HEK293 (cell line): ENCODE results near the gene EYA2.

ENCODE experiments used
- CTCF ChIA-PET: fragments of 350-600 bp; formaldehyde crosslinking; extraction: SDS; loops from one replicate; lab custom pipeline; 2021; ENCODE audit warnings: antibody characterized with exemption; lab: Yijun Ruan, JAX
- POLR2A ChIA-PET: fragments of 300-600 bp; formaldehyde crosslinking; extraction: SDS; loops from one replicate; lab custom pipeline; 2020; ENCODE audit warnings: antibody characterized with exemption, inconsistent platforms; lab: Yijun Ruan, JAX
- H3K27ac ChIP-seq: fragments of 200-500 bp; sonication (Bioruptor generic); 2 replicates; pipeline ENCODE4 v1.5.1; 2014; ENCODE audit warnings: low read depth, low read length, control low read depth, inconsistent platforms; ENCODE audit errors: extremely low read depth
- H3K36me3 ChIP-seq, 2 experiments: fragments of 200-500 bp in 1 of 2; sonication (Bioruptor generic) in 1 of 2; 1 replicate in 1 of 2; 2 replicates in 1 of 2; pipeline ENCODE4 v1.5.1; 2014 to 2017; ENCODE audit warnings: inconsistent platforms in 2 of 2, low read length in 2 of 2; ENCODE audit not compliant: control insufficient read depth in 2 of 2, insufficient read depth in 1 of 2
- H3K4me1 ChIP-seq: fragments of 200-500 bp; sonication (Bioruptor generic); 2 replicates; pipeline ENCODE4 v1.5.1; 2014; ENCODE audit warnings: mild to moderate bottlenecking, low read length, inconsistent platforms; ENCODE audit not compliant: control insufficient read depth, insufficient read depth
- H3K4me3 ChIP-seq: 2 replicates; pipeline ENCODE4 v1.5.1; 2011; ENCODE audit warnings: low read depth, mild to moderate bottlenecking, control low read depth, low read length, moderate library complexity
- H3K9me3 ChIP-seq: fragments of 200-500 bp; sonication (Bioruptor generic); 2 replicates; pipeline ENCODE4 v1.5.1; 2014; ENCODE audit warnings: low read depth, low read length, inconsistent platforms; ENCODE audit not compliant: control insufficient read depth, insufficient read depth
- GLI4 ChIP-seq: fragments of 450-650 bp; formaldehyde crosslinking; IDR thresholded peaks from 2 replicates; pipeline ENCODE4 v1.5.1; 2016; ENCODE audit warnings: missing biosample characterization, missing genetic modification characterization
- HOXD13 ChIP-seq: sonication (generic); formaldehyde crosslinking; IDR thresholded peaks from 2 replicates; pipeline ENCODE4 v1.8.0; 2022; ENCODE audit warnings: missing genetic modification reagents, borderline replicate concordance
- KLF16 ChIP-seq: fragments of 450-650 bp; formaldehyde crosslinking; IDR thresholded peaks from 2 replicates; pipeline ENCODE4 v1.5.1; 2017; ENCODE audit warnings: missing biosample characterization, missing genetic modification characterization
- SALL2 ChIP-seq: fragments of 450-650 bp; formaldehyde crosslinking; IDR thresholded peaks from 2 replicates; pipeline ENCODE4 v1.5.0; 2017; ENCODE audit warnings: missing biosample characterization, mild to moderate bottlenecking, missing genetic modification characterization, borderline replicate concordance
- WT1 ChIP-seq: fragments of 450-650 bp; formaldehyde crosslinking; IDR thresholded peaks from 2 replicates; pipeline ENCODE4 v1.5.1; 2016; ENCODE audit warnings: missing biosample characterization, missing genetic modification characterization
- YY2 ChIP-seq: fragments of 450-650 bp; formaldehyde crosslinking; IDR thresholded peaks from 2 replicates; pipeline ENCODE4 v1.5.1; 2016; ENCODE audit warnings: missing biosample characterization, missing genetic modification characterization
- ZBTB48 ChIP-seq: fragments of 450-650 bp; formaldehyde crosslinking; IDR thresholded peaks from 2 replicates; pipeline ENCODE4 v1.5.1; 2016; ENCODE audit warnings: missing biosample characterization, missing genetic modification characterization
- ZNF184 ChIP-seq: fragments of 450-650 bp; IDR thresholded peaks from 2 replicates; pipeline ENCODE4 v1.5.1; 2018; ENCODE audit warnings: missing biosample characterization, mild to moderate bottlenecking, missing genetic modification characterization
- ZNF211 ChIP-seq: fragments of 450-650 bp; formaldehyde crosslinking; IDR thresholded peaks from 2 replicates; pipeline ENCODE4 v1.5.1; 2016; ENCODE audit warnings: low read depth, missing biosample characterization, missing genetic modification characterization
- ZNF214 ChIP-seq: fragments of 450-650 bp; formaldehyde crosslinking; IDR thresholded peaks from 2 replicates; pipeline ENCODE4 v1.5.1; 2017; ENCODE audit warnings: missing biosample characterization, mild to moderate bottlenecking, missing genetic modification characterization, borderline replicate concordance
- ZNF221 ChIP-seq: fragments of 450-650 bp; formaldehyde crosslinking; IDR thresholded peaks from 2 replicates; pipeline ENCODE4 v1.5.1; 2017; ENCODE audit warnings: missing biosample characterization, missing genetic modification characterization, borderline replicate concordance
- ZNF335 ChIP-seq: fragments of 450-650 bp; formaldehyde crosslinking; conservative IDR thresholded peaks from 2 replicates; pipeline ENCODE4 v1.5.1; 2016; ENCODE audit warnings: missing biosample characterization, missing genetic modification characterization
- ZNF341 ChIP-seq: fragments of 450-650 bp; formaldehyde crosslinking; IDR thresholded peaks from 2 replicates; pipeline ENCODE4; 2016; ENCODE audit warnings: low read depth, missing biosample characterization, missing genetic modification characterization
- ZNF366 ChIP-seq: fragments of 450-650 bp; formaldehyde crosslinking; conservative IDR thresholded peaks from 2 replicates; pipeline ENCODE4 v1.5.1; 2016; ENCODE audit warnings: missing biosample characterization, missing genetic modification characterization
- ZNF37A ChIP-seq: fragments of 450-650 bp; IDR thresholded peaks from 2 replicates; pipeline ENCODE4 v1.5.1; 2018; ENCODE audit warnings: missing biosample characterization, missing genetic modification characterization
- ZNF394 ChIP-seq: fragments of 450-650 bp; formaldehyde crosslinking; IDR thresholded peaks from 2 replicates; pipeline ENCODE4 v1.5.1; 2016; ENCODE audit warnings: missing biosample characterization, missing genetic modification characterization, mild to moderate bottlenecking, moderate library complexity, borderline replicate concordance
- ZNF510 ChIP-seq: fragments of 450-650 bp; formaldehyde crosslinking; IDR thresholded peaks from 2 replicates; pipeline ENCODE4 v1.5.1; 2018; ENCODE audit warnings: mild to moderate bottlenecking, missing genetic modification characterization, missing biosample characterization; ENCODE audit not compliant: insufficient replicate concordance
- ZNF549 ChIP-seq: fragments of 450-650 bp; IDR thresholded peaks from 2 replicates; pipeline ENCODE4 v1.5.1; 2018; ENCODE audit warnings: missing biosample characterization, missing genetic modification characterization, mild to moderate bottlenecking, inconsistent platforms, moderate library complexity
- ZNF654 ChIP-seq: fragments of 450-650 bp; formaldehyde crosslinking; IDR thresholded peaks from 2 replicates; pipeline ENCODE4 v1.5.1; 2016; ENCODE audit warnings: low read depth, missing biosample characterization, missing genetic modification characterization
- ZNF768 ChIP-seq: fragments of 450-650 bp; formaldehyde crosslinking; IDR thresholded peaks from 2 replicates; pipeline ENCODE4 v1.5.1; 2018; ENCODE audit warnings: missing biosample characterization, mild to moderate bottlenecking, missing genetic modification characterization
- ZSCAN30 ChIP-seq: fragments of 450-650 bp; IDR thresholded peaks from 2 replicates; pipeline ENCODE4 v1.5.1; 2018; ENCODE audit warnings: missing biosample characterization, mild to moderate bottlenecking, missing genetic modification characterization, moderate library complexity
- TF ChIP-seq, protein P1 (sequence below): fragments of 450-650 bp; formaldehyde crosslinking; IDR thresholded peaks from 2 replicates; pipeline ENCODE4 v1.5.1; 2016; ENCODE audit warnings: missing biosample characterization, missing genetic modification characterization
- TF ChIP-seq, protein P2 (sequence below): fragments of 450-650 bp; formaldehyde crosslinking; IDR thresholded peaks from 2 replicates; pipeline ENCODE4 v1.5.1; 2016; ENCODE audit warnings: missing biosample characterization, missing genetic modification characterization
- TF ChIP-seq, protein P3 (sequence below): fragments of 450-650 bp; formaldehyde crosslinking; IDR thresholded peaks from 2 replicates; pipeline ENCODE4 v1.5.1; 2017; ENCODE audit warnings: missing biosample characterization, missing genetic modification characterization
- TF ChIP-seq, protein P4 (sequence below): fragments of 450-650 bp; formaldehyde crosslinking; IDR thresholded peaks from 2 replicates; pipeline ENCODE4 v1.5.1; 2016; ENCODE audit warnings: missing biosample characterization, missing genetic modification characterization

The EYA2 gene

DNA sequence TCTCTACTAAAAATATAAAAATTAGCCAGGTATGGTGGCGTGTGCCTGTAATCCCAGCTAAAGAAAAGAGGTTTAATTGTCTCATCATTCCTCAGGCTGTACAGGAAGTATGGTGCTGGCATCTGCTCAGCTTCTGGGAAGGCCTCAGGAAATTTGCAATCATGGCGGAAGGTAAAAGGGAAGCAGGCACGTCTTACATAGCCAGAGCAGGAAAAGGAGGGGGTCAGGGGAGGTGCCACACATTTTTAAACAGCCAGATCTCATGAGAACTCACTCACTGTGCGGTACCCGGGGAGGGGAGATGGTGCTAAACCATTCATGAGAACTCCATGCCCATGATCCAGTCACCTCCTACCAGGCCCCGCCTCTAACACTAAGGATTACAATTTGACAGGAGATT lies 191.7 kb downstream of the EYA2 start:
- no peaks in the 10 kb centered on the region for H3K36me3 ChIP-seq
- ChIA-PET POLR2A (no interaction called here), CTCF (no interaction called here)
- no peaks in the 10 kb centered on the region for H3K4me1 ChIP-seq
- TF ChIP-seq ZNF366 (tag by site-specific recombination) (no peak), ZBTB48 (no peak), KLF16 (no peak), ZSCAN30 (tag by site-specific recombination) (no peak), ZNF37A (no peak)
- TF ChIP-seq, protein P1, sequence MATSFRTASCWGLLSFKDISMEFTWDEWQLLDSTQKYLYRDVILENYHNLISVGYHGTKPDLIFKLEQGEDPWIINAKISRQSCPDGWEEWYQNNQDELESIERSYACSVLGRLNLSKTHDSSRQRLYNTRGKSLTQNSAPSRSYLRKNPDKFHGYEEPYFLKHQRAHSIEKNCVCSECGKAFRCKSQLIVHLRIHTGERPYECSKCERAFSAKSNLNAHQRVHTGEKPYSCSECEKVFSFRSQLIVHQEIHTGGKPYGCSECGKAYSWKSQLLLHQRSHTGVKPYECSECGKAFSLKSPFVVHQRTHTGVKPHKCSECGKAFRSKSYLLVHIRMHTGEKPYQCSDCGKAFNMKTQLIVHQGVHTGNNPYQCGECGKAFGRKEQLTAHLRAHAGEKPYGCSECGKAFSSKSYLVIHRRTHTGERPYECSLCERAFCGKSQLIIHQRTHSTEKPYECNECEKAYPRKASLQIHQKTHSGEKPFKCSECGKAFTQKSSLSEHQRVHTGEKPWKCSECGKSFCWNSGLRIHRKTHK (tag by site-specific recombination), result no peak
- no peaks in the 10 kb centered on the region for H3K9me3 ChIP-seq
- H3K4me3 ChIP-seq, result no peak overlapping the region
- no peak overlapping the region for H3K27ac ChIP-seq

DNA sequence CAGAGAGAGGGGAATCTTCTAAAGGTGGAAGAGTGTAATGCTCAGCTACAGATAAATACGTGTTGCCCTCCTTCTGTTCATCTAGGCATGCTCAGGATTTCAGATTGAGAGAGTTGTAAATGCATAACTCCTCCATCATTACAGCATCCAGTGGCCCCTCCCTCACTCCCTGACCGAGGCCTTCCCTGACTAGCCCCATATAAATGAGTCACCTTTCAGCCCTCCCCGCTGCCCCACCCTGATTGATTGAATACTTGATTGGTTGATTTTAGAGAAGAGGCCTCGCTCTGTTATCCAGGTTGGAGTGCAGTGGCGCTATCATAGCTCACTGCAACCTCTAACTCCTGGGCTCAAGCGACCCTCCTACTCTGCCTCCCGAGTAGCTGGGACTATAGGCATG lies 193.7 kb downstream of the EYA2 start:
- POLR2A ChIA-PET, result no interaction called here
- H3K27ac ChIP-seq, result no peak overlapping the region
- H3K4me3 ChIP-seq, result no peak overlapping the region
- TF ChIP-seq WT1, result no peak
- no peak for TF ChIP-seq ZNF221 (tag by site-specific recombination)
- TF ChIP-seq GLI4, result no peak
- TF ChIP-seq ZNF211, result no peak
- TF ChIP-seq, protein P2, sequence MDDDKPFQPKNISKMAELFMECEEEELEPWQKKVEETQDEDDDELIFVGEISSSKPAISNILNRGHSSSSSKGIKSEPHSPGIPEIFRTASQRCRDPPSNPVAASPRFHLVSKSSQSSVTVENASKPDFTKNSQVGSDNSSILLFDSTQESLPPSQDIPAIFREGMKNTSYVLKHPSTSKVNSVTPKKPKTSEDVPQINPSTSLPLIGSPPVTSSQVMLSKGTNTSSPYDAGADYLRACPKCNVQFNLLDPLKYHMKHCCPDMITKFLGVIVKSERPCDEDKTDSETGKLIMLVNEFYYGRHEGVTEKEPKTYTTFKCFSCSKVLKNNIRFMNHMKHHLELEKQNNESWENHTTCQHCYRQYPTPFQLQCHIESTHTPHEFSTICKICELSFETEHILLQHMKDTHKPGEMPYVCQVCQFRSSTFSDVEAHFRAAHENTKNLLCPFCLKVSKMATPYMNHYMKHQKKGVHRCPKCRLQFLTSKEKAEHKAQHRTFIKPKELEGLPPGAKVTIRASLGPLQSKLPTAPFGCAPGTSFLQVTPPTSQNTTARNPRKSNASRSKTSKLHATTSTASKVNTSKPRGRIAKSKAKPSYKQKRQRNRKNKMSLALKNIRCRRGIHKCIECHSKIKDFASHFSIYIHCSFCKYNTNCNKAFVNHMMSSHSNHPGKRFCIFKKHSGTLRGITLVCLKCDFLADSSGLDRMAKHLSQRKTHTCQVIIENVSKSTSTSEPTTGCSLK (tag by site-specific recombination), result no peak
- TF ChIP-seq YY2 (tag by site-specific recombination), result no peak
- TF ChIP-seq, protein P3, sequence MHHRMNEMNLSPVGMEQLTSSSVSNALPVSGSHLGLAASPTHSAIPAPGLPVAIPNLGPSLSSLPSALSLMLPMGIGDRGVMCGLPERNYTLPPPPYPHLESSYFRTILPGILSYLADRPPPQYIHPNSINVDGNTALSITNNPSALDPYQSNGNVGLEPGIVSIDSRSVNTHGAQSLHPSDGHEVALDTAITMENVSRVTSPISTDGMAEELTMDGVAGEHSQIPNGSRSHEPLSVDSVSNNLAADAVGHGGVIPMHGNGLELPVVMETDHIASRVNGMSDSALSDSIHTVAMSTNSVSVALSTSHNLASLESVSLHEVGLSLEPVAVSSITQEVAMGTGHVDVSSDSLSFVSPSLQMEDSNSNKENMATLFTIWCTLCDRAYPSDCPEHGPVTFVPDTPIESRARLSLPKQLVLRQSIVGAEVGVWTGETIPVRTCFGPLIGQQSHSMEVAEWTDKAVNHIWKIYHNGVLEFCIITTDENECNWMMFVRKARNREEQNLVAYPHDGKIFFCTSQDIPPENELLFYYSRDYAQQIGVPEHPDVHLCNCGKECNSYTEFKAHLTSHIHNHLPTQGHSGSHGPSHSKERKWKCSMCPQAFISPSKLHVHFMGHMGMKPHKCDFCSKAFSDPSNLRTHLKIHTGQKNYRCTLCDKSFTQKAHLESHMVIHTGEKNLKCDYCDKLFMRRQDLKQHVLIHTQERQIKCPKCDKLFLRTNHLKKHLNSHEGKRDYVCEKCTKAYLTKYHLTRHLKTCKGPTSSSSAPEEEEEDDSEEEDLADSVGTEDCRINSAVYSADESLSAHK (tag by site-specific recombination), result no peak
- TF ChIP-seq, all 188 proteins: peak for 0
- Histone ChIP-seq H3K4me1 (no peaks in the 10 kb centered on the region), H3K9me3 (no peaks in the 10 kb centered on the region), H3K36me3 (no peaks in the 10 kb centered on the region)
- CTCF ChIA-PET, result interaction anchor here (0.6 kb wide), 1 partner anchor 144 kb away, joined by 7 read pairs; no protein-coding TSS in a partner anchor

DNA sequence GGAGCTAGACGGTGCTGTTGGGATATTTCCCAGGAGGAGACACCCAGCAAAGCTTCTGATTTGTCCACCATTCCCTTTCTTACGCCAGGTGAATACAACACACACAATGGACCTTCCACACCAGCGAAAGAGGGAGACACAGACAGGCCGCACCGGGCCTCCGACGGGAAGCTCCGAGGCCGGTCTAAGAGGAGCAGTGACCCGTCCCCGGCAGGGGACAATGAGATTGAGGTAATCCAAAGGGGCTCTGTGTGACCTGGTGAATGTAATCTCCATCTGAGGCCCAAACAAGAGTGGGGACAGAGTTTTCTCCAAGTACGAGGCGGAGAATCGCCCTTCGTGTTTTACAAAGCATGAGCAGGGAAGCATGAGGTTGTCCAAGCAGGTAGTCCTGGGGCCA lies 194.5 kb downstream of the EYA2 start:
- Histone ChIP-seq H3K4me1 (no peaks in the 10 kb centered on the region), H3K9me3 (no peaks in the 10 kb centered on the region), H3K27ac (no peak overlapping the region), H3K4me3 (no peak overlapping the region), H3K36me3 (no peaks in the 10 kb centered on the region)
- ChIA-PET POLR2A (no interaction called here), CTCF (interaction anchor here (0.6 kb wide), 1 partner anchor 143 kb away, joined by 7 read pairs; no protein-coding TSS in a partner anchor)
- TF ChIP-seq ZNF768 (tag by site-specific recombination) (no peak), ZNF184 (tag by site-specific recombination) (no peak), ZNF510 (tag by site-specific recombination) (no peak), HOXD13 (CRISPR knock-in tag) (no peak), WT1 (no peak), SALL2 (tag by site-specific recombination) (no peak), ZNF335 (tag by site-specific recombination) (no peak), ZNF214 (no peak), ZNF394 (tag by site-specific recombination) (no peak), ZNF341 (tag by site-specific recombination) (no peak), ZNF549 (tag by site-specific recombination) (no peak), ZNF654 (tag by site-specific recombination) (no peak)
- TF ChIP-seq, protein P4, sequence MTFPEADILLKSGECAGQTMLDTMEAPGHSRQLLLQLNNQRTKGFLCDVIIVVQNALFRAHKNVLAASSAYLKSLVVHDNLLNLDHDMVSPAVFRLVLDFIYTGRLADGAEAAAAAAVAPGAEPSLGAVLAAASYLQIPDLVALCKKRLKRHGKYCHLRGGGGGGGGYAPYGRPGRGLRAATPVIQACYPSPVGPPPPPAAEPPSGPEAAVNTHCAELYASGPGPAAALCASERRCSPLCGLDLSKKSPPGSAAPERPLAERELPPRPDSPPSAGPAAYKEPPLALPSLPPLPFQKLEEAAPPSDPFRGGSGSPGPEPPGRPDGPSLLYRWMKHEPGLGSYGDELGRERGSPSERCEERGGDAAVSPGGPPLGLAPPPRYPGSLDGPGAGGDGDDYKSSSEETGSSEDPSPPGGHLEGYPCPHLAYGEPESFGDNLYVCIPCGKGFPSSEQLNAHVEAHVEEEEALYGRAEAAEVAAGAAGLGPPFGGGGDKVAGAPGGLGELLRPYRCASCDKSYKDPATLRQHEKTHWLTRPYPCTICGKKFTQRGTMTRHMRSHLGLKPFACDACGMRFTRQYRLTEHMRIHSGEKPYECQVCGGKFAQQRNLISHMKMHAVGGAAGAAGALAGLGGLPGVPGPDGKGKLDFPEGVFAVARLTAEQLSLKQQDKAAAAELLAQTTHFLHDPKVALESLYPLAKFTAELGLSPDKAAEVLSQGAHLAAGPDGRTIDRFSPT (tag by site-specific recombination), result no peak
